Endothelial cell of umbilical vein (primary cell): ENCODE measurements around the gene ZNF627.

Source experiments
- EZH2 ChIP-seq: IDR thresholded peaks from 2 replicates; pipeline ENCODE4 v1.6.1; 2012; ENCODE audit warnings: borderline replicate concordance, low read depth, mild to moderate bottlenecking, moderate library complexity, low read length, inconsistent platforms; ENCODE audit not compliant: severe bottlenecking
- FOS ChIP-seq: IDR thresholded peaks from 2 replicates; pipeline ENCODE4 v1.6.1; 2011; ENCODE audit warnings: mild to moderate bottlenecking, low read length, moderate library complexity, borderline replicate concordance; ENCODE audit not compliant: insufficient read depth
- JUN ChIP-seq: IDR thresholded peaks from 2 replicates; pipeline ENCODE4 v1.6.1; 2011; ENCODE audit warnings: borderline replicate concordance, low read depth; ENCODE audit not compliant: insufficient read length, insufficient read depth
- MYC ChIP-seq: IDR thresholded peaks from one replicate; pipeline ENCODE4 v1.6.1; 2011; ENCODE audit warnings: mild to moderate bottlenecking, low read depth, low read length
- POLR2A ChIP-seq: IDR thresholded peaks from 2 replicates; pipeline ENCODE4 v1.6.1; 2012; ENCODE audit warnings: low read depth, mild to moderate bottlenecking, control low read depth, low read length
- POLR2AphosphoS5 ChIP-seq: IDR thresholded peaks from 2 replicates; pipeline ENCODE4 v1.6.1; 2012; ENCODE audit warnings: low read depth, mild to moderate bottlenecking, control low read depth, low read length, moderate library complexity; ENCODE audit not compliant: insufficient read depth
- TF ChIP-seq, protein P1 (sequence below), 2 donors: IDR thresholded peaks; 1 replicate in 1 of 2; 2 replicates in 1 of 2; pipeline ENCODE4 v1.5.1; 2011; ENCODE audit warnings: low read length in 2 of 2, mild to moderate bottlenecking in 2 of 2, moderate library complexity in 2 of 2, control low read depth in 1 of 2, inconsistent platforms in 1 of 2, low read depth in 1 of 2; ENCODE audit not compliant: insufficient read depth in 1 of 2; ENCODE audit errors: extremely low read depth in 1 of 2
- TF ChIP-seq, protein P2 (sequence below): IDR thresholded peaks from 2 replicates; pipeline ENCODE4 v1.6.1; 2011; ENCODE audit not compliant: insufficient read depth, insufficient read length

DNA sequence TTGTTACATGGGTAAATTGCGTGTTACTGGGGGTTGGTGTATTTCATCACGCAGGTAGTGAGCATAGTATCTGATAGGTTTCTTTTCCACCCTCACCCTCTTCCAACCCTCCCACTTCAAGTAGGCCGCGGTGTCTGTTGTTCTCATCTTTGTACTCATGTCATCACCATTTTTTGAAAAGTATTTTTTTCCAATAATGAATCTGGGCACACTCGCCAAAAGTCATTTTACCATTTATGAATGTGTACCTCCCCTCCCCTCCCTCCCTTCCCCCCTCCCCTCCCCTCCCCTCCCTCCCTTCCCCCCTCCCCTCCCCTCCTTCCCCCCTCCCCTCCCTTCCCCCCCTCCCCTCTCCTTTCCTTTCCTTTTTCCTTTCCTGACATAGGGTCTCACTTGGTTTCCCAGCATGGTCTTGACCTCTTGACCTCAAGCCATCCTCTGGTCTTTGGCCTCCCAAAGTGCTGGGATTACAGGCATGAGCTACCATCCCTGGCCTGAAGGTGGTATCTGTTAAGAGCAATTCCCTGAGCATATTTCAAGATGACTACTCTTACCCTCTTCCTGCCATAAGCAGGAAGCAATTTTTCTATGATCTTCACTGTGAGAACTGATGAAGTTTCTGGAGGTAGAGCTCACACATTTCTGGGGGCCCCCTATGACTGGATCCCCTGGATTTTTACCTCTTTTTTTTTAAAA is 15.7 kb downstream of the ZNF627 start:
- TF ChIP-seq MYC (no peak), EZH2 (no peak), POLR2A (no peak), JUN (no peak), FOS (no peak), POLR2AphosphoS5 (no peak)
- TF ChIP-seq, protein P1, sequence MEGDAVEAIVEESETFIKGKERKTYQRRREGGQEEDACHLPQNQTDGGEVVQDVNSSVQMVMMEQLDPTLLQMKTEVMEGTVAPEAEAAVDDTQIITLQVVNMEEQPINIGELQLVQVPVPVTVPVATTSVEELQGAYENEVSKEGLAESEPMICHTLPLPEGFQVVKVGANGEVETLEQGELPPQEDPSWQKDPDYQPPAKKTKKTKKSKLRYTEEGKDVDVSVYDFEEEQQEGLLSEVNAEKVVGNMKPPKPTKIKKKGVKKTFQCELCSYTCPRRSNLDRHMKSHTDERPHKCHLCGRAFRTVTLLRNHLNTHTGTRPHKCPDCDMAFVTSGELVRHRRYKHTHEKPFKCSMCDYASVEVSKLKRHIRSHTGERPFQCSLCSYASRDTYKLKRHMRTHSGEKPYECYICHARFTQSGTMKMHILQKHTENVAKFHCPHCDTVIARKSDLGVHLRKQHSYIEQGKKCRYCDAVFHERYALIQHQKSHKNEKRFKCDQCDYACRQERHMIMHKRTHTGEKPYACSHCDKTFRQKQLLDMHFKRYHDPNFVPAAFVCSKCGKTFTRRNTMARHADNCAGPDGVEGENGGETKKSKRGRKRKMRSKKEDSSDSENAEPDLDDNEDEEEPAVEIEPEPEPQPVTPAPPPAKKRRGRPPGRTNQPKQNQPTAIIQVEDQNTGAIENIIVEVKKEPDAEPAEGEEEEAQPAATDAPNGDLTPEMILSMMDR (IDR thresholded peaks at IDR 0.05; ENCODE audit: extremely low read depth in 1 of 2, insufficient read depth in 1 of 2, low read depth in 1 of 2, low read length in 2 of 2) = no peak
- TF ChIP-seq, protein P2, sequence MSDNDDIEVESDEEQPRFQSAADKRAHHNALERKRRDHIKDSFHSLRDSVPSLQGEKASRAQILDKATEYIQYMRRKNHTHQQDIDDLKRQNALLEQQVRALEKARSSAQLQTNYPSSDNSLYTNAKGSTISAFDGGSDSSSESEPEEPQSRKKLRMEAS = no peak
